ENCODE results near the gene ZNF891.

The ZNF891 gene

GRCh38 chr12:133058203-133059113 lies 71.6 kb downstream of the ZNF891 start:
- no peak for DNase-seq

GRCh38 chr12:133057446-133057845 lies 72.6 kb downstream of the ZNF891 start:
- DNase-seq: no peak
